PC-3 (cell line): Measurements from ENCODE around the gene SKAP1.

Source experiments
- EZH2phosphoT487 ChIP-seq: fragments of 300-600 bp; sonication (generic); IDR thresholded peaks from 2 replicates; pipeline ENCODE4 v1.6.1; 2018; ENCODE audit warnings: mild to moderate bottlenecking, antibody characterized with exemption, low read length, borderline replicate concordance
- TF ChIP-seq, protein P1 (sequence below): fragments of 300-600 bp; sonication (generic); conservative IDR thresholded peaks from 2 replicates; pipeline ENCODE4 v1.5.1; 2017; ENCODE audit warnings: antibody characterized with exemption, low read depth, mild to moderate bottlenecking, low read length

DNA sequence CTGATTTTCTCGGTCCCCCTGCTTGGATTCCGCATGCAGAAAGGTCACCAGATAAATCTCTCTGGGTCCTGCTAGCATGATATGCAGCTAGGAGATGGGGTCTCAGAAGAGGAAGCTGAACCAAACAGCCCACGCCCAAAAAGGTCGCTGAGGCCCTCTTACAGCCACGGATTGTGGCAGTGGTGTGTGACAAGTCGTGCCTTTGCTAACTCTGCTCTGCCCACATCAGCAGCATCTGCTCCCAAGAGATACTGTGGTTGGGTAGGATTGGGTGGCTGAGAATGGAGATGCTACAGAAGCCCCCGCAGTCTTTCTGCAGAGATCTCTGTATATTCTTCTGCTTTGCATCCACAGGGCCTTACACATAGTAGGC lies 15.2 kb upstream of the SKAP1 start:
- TF ChIP-seq, protein P1, sequence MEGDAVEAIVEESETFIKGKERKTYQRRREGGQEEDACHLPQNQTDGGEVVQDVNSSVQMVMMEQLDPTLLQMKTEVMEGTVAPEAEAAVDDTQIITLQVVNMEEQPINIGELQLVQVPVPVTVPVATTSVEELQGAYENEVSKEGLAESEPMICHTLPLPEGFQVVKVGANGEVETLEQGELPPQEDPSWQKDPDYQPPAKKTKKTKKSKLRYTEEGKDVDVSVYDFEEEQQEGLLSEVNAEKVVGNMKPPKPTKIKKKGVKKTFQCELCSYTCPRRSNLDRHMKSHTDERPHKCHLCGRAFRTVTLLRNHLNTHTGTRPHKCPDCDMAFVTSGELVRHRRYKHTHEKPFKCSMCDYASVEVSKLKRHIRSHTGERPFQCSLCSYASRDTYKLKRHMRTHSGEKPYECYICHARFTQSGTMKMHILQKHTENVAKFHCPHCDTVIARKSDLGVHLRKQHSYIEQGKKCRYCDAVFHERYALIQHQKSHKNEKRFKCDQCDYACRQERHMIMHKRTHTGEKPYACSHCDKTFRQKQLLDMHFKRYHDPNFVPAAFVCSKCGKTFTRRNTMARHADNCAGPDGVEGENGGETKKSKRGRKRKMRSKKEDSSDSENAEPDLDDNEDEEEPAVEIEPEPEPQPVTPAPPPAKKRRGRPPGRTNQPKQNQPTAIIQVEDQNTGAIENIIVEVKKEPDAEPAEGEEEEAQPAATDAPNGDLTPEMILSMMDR: no peak
- TF ChIP-seq EZH2phosphoT487: no peak
